T-helper 2 cell (primary cell): ENCODE data around the gene NOTCH2.

ENCODE experiments used
- DNase-seq, 5 experiments: peaks; one replicate each; pipeline versions ENCODE4 v3.0.0 to v3.0.0-alpha.2; 2012 to 2022

Gene NOTCH2

GRCh38 chr1:119971710-119972570, 97.5 kb downstream of the NOTCH2 start:
- DNase-seq, result no peak

GRCh38 chr1:119968601-119969000, 100.9 kb downstream of the NOTCH2 start:
- DNase-seq, result no peak

- DNase-seq, result peak; percentile 24 to 75 (median 54)
Observed at GRCh38 chr1:119968068-119968492, 101.4 kb downstream of the NOTCH2 start.

GRCh38 chr1:119966681-119967080, 102.8 kb downstream of the NOTCH2 start:
- no peak for DNase-seq

GRCh38 chr1:119966020-119966419, 103.4 kb downstream of the NOTCH2 start:
- DNase-seq, result no peak

GRCh38 chr1:119964673-119965363, 104.6 kb downstream of the NOTCH2 start:
- no peak for DNase-seq

GRCh38 chr1:119962296-119962968, 107.0 kb downstream of the NOTCH2 start:
- DNase-seq, result no peak

GRCh38 chr1:119960501-119960900, 109.0 kb downstream of the NOTCH2 start:
- DNase-seq, result no peak

- DNase-seq, result no peak
Observed at GRCh38 chr1:119959268-119960220, 109.9 kb downstream of the NOTCH2 start.

- no peak for DNase-seq
Observed at GRCh38 chr1:119958223-119958622, 111.2 kb downstream of the NOTCH2 start.

GRCh38 chr1:119956306-119956705, 113.2 kb downstream of the NOTCH2 start:
- DNase-seq, result no peak

- DNase-seq, result no peak
Observed at GRCh38 chr1:119954476-119955422, 114.7 kb downstream of the NOTCH2 start.

- DNase-seq, result peak in 1 of 5 experiments; percentile 16
Observed at GRCh38 chr1:119953266-119953998, 116.0 kb downstream of the NOTCH2 start.

GRCh38 chr1:119952496-119952895, 117.0 kb downstream of the NOTCH2 start:
- no peak for DNase-seq

- peak in 4 of 5 experiments; percentile 18 to 75 (median 52) for DNase-seq
Observed at GRCh38 chr1:119948342-119949214, 120.9 kb downstream of the NOTCH2 start.

- no peak for DNase-seq
Observed at GRCh38 chr1:119947468-119947867, 122.0 kb downstream of the NOTCH2 start.

- no peak for DNase-seq
Observed at GRCh38 chr1:119946724-119947123, 122.7 kb downstream of the NOTCH2 start.

- no peak for DNase-seq
Observed at GRCh38 chr1:119943216-119943615, 126.2 kb downstream of the NOTCH2 start.

- no peak for DNase-seq
Observed at GRCh38 chr1:119941392-119941791, 128.1 kb downstream of the NOTCH2 start.
